ENCODE results near the gene ZNF277. TPM values are rescaled to one million over a fixed set of nuclear protein-coding genes. Genes with fewer than 3 reads are reported as not detected.

ZNF277 gene
- total RNA-seq, 2 donors from 2014 or later: 15.9 to 29.8 TPM

- Histone ChIP-seq H3K27me3 (no peaks in the 10 kb centered on the region), H3K36me3 (no peaks in the 10 kb centered on the region), H3K4me3 (no peak overlapping the region), H3K9me3 (no peaks in the 10 kb centered on the region), H3K27ac (peak overlapping the region in 1 of 2 donors; percentile 38), H3K4me1 (peaks cover 0 to 39% of the 10 kb centered on the region in 2 donors)
- no peak for DNase-seq (ENCODE audit: low spot score)
- TF ChIP-seq CTCF (IDR thresholded peaks at IDR 0.05): no peak
Measured at GRCh38 chr7:112161253-112162141, 45.0 kb upstream of the ZNF277 start.

- Histone ChIP-seq H3K4me3 (no peak overlapping the region), H3K4me1 (peaks cover 0 to 39% of the 10 kb centered on the region in 2 donors), H3K27ac (peak overlapping the region; percentile 28 to 38), H3K36me3 (no peaks in the 10 kb centered on the region), H3K27me3 (no peaks in the 10 kb centered on the region), H3K9me3 (no peaks in the 10 kb centered on the region)
- peak; percentile 75 for DNase-seq (ENCODE audit: low spot score)
- TF ChIP-seq CTCF (IDR thresholded peaks at IDR 0.05): no peak
Measured at GRCh38 chr7:112162142-112162766, 44.2 kb upstream of the ZNF277 start.

GRCh38 chr7:112162784-112163506 is 43.5 kb upstream of the ZNF277 start:
- Histone ChIP-seq H3K27ac (peak overlapping the region; percentile 28 to 38), H3K36me3 (no peaks in the 10 kb centered on the region), H3K27me3 (no peaks in the 10 kb centered on the region), H3K4me1 (peaks cover 0 to 39% of the 10 kb centered on the region in 2 donors), H3K9me3 (no peaks in the 10 kb centered on the region), H3K4me3 (no peak overlapping the region)
- no peak for TF ChIP-seq CTCF (IDR thresholded peaks at IDR 0.05)
- DNase-seq (ENCODE audit: low spot score): no peak

- no peak for TF ChIP-seq CTCF (IDR thresholded peaks at IDR 0.05)
- H3K36me3 ChIP-seq: no peaks in the 10 kb centered on the region
- H3K4me1 ChIP-seq: peaks cover 0 to 11% of the 10 kb centered on the region in 2 donors
- no peak overlapping the region for H3K27ac ChIP-seq
- no peaks in the 10 kb centered on the region for H3K27me3 ChIP-seq
- H3K9me3 ChIP-seq: no peaks in the 10 kb centered on the region
- H3K4me3 ChIP-seq: no peak overlapping the region
- DNase-seq (ENCODE audit: low spot score): no peak
Measured at GRCh38 chr7:112167147-112167546, 39.3 kb upstream of the ZNF277 start.

GRCh38 chr7:112168915-112169314 is 37.6 kb upstream of the ZNF277 start:
- Histone ChIP-seq H3K4me3 (no peak overlapping the region), H3K36me3 (no peaks in the 10 kb centered on the region), H3K9me3 (no peaks in the 10 kb centered on the region), H3K27ac (no peak overlapping the region), H3K27me3 (no peaks in the 10 kb centered on the region), H3K4me1 (peaks cover 0 to 11% of the 10 kb centered on the region in 2 donors)
- TF ChIP-seq CTCF (IDR thresholded peaks at IDR 0.05): no peak
- DNase-seq (ENCODE audit: low spot score): no peak

Measured in right atrium auricular region (tissue), 2 donors.